ENCODE data around the gene FAM53A. TPM values are rescaled to one million over a fixed set of nuclear protein-coding genes. Genes with fewer than 3 reads are reported as not detected.
"Not testable (repeated sequence)": the region's sequence is repeated elsewhere in the genome, so short reads cannot be mapped to it uniquely, and the experiment has no call there.

The FAM53A gene
- total RNA-seq, 1 experiment from 2014 or later, result 1.3 TPM

GRCh38 chr4:1609901-1610790 lies 74.0 kb downstream of the FAM53A start:
- no peak for DNase-seq (ENCODE audit: extremely low read depth, low read depth)

DNA sequence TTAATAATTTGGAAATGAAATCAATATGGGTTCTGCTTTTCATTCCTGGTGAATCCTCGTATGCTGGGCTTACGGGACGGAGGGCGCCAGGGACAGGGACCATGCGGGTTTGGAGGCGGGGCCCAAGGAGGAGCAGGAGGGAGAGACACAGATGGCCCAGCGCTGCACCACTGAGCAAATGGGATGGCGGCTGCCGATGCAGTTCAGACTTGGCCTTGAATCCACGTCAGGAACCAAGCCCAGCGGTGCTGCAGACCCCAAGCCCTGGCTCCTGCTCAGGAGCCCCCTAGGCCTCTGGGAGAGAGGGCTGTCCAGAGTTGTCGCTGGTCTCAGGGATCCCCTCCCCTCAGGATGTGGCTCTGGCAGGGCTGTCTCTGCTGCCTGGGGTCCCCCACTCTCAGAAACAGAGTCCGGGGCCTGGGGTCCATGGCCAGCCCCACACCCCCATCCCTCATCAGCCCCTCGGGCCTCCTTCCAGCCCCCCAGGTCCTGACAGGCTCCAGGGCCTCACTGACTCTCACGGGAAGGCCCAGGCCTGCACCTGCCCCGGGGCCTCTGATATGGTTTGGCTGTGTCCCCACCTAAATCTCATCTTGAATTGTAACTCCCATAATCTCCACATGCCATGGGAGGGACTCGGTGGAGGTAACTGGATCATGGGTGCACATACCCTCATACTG lies 75.2 kb downstream of the FAM53A start:
- no peak for DNase-seq (ENCODE audit: extremely low read depth, low read depth)

DNA sequence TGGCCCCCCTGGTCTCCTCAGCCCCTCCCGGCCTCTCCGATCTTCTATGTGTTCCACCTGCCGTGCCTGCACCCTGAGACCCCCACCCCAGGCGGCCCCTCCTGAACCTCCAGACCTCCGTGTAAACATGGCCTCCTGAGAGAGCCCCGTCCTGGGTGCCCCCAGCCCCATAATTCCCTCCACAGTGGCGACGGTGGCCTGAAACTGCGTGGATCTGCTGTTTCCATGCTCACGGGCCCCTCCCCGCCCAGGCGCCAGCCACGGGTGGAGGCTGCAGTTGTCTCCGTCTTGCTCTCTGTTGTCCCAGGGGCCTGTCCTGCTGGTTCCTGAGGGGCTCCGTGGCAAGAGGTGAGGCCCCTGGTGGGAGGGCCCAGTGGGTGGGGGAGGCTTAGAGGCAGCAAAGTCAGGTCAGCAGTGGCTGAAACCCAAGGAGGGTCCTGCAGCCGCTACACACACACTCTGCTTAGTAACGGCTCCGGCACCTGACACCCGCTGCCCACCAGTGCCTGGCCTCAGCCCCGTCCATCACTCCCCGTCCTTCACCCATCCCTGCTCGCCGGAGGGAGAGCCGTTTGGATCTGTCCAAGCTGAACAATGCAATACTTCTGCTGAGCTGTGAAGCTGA lies 75.8 kb downstream of the FAM53A start:
- DNase-seq (ENCODE audit: extremely low read depth, low read depth), result no peak

- DNase-seq (ENCODE audit: extremely low read depth, low read depth), result not testable (repeated sequence)
These were observed 76.5 kb downstream of the FAM53A start for GRCh38 chr4:1607436-1608195.

GRCh38 chr4:1604706-1605205 lies 79.4 kb downstream of the FAM53A start:
- no peak for DNase-seq (ENCODE audit: extremely low read depth, low read depth)

GRCh38 chr4:1604181-1604705 lies 79.9 kb downstream of the FAM53A start:
- no peak for DNase-seq (ENCODE audit: extremely low read depth, low read depth)

- DNase-seq (ENCODE audit: extremely low read depth, low read depth), result no peak
These were observed 80.5 kb downstream of the FAM53A start for GRCh38 chr4:1603413-1604135.

DNA sequence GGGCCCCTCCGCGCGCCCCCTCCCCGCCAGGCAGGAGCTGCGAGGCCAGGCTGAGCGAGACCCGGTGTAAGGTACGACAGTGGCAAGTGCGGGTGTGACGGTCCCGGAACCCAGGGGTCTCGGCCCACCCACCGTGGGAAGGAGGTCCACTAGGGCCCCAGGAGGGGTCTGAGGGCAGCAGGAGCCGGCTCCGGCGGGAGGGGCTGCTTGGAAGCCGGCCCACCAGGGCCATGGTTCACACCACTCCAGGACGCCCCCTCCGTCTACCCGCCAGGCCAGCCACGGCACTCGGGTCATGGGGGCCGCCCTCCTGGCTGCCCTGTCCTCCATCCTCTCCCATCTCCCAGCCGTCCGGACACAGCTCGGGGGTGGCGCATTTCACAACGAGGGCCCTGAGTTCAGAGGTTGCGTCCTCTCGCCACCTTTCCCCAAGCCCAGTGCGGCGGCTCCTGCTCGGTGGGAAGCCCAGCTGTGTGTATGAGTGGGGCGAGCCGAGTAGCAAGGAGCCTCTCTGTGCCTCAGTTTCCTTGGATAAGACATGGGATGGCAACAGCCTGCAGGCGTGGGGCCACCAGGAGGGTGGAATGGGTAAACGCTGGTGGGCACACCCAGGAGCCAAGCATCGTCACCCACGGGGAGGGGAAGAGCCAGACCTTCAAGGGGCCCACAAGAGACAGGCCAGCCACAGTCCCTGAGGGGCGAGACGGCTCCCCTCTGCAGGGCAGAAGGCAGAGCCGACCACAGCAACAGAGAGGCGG lies 81.3 kb downstream of the FAM53A start:
- DNase-seq (ENCODE audit: extremely low read depth, low read depth), result no peak

- DNase-seq (ENCODE audit: extremely low read depth, low read depth), result no peak
These were observed 82.1 kb downstream of the FAM53A start for GRCh38 chr4:1601852-1602654.

DNA sequence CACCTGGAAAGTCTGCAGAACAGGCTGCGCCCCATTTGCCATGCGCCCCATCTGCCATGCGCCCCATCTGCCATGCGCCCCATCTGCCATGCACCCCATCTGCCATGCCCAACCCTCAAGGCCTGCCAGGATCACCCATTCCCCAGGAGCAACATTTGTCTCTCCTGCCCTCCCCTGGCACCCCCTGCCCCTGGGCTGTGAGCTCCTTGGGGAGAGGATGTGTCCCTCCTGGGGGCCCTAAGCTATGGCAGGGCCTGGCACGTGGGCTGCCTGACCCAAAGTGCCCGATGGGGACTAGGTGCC lies 82.6 kb downstream of the FAM53A start:
- DNase-seq (ENCODE audit: extremely low read depth, low read depth), result no peak

DNA sequence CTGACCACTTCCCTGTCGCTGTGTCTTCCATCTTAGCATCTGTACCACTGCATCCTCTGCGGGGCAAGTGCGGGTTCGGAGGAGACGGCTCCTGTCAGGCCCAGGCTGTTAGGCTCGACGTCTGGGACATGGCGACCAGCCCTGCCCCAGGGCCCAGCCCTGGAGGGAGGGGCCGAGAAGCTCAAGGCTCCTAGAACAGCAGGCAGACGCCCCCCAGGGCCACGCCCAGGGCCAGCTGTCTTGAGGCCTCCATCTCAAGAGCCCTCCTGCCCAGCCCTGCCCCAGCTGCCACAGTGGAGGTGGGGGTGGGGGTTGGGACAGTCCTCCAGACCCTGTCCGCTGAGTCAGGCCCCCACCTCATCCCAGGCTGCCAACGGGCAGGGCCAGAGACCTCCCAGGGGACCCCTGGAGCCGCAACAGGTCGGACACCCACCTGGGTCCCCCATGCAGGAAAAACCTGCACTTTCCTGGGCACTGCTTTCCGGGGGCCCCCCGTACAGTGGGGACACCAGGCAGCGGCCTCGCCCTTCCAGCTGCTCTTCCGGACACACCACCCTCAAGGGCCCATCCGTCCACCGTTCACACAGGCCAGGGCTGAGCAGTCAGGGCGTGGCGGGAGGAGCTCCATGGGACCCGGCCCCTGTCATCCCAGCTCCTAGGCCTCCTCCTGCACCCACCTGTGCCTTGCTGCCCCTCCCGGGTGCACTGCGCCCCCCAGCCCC lies 83.1 kb downstream of the FAM53A start:
- no peak for DNase-seq (ENCODE audit: extremely low read depth, low read depth)

DNA sequence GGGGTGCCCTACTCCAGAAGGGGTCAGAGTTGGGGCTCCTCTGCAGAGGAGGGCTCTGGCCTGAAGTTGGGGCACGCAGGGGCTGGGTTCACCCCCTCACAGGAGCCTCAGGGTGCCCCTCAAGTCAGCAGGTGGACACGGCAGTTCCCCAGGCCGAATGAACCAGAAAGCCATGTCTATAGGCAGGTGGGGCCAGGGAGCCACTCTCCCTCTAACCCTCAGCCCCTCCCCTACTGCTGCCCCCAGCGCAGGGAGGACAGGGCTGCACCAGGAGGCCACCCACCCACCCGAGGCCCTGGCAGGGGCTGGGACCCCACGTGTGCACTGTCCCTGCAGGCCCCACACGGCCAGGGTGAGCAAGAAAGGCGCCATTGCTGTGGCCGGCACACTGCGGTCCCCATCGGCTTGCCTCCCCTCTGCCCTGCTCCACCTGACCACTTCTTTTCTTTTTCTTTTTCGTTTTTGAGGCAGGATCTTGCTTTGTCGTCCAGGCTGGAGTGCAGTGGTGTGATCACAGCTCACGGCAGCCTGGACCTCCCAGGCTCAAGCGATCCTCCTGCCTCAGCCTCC lies 83.8 kb downstream of the FAM53A start:
- DNase-seq (ENCODE audit: extremely low read depth, low read depth), result no peak

- no peak for DNase-seq (ENCODE audit: extremely low read depth, low read depth)
These were observed 84.5 kb downstream of the FAM53A start for GRCh38 chr4:1599491-1600210.

DNA sequence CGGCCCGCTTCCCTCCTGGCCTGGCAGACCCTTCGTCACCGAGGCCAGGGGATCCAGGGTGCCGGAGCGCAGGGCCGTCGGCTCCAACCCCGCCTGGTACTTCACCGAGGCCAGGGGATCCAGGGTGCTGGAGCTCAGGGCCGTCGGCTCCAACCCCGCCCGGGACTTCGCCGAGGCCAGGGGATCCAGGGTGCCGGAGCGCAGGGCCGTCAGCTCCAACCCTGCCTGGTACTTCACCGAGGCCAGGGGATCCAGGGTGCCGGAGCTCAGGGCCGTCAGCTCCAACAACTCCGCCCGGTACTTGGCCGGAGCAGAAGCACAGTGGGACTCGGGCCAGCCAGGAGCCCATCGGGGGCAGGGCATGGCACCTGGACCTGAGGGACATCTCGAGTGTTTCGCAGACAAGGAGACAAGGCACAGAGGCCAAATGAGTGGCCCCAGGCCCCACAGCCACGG lies 85.1 kb downstream of the FAM53A start:
- no peak for DNase-seq (ENCODE audit: extremely low read depth, low read depth)

GRCh38 chr4:1598206-1599025 lies 85.7 kb downstream of the FAM53A start:
- no peak for DNase-seq (ENCODE audit: extremely low read depth, low read depth)
